H7 (cell line): ENCODE data around the gene PAFAH1B1. TPM values are rescaled to one million over a fixed set of nuclear protein-coding genes. Genes with fewer than 3 reads are reported as not detected.

Experiments
- DNase-seq: peaks from one replicate; pipeline ENCODE4 v3.0.0; 2012
- H3K27me3 ChIP-seq: 2 replicates; pipeline ENCODE4 v1.6.0; 2011; ENCODE audit warnings: mild to moderate bottlenecking, low read length; ENCODE audit not compliant: control insufficient read depth, insufficient read depth
- H3K36me3 ChIP-seq: replicated peaks from 2 replicates; pipeline ENCODE4 v1.5.1; 2011; ENCODE audit warnings: low read length; ENCODE audit not compliant: control insufficient read depth, insufficient read depth
- H3K4me3 ChIP-seq: 2 replicates; pipeline ENCODE4 v1.5.1; 2011; ENCODE audit warnings: low read depth, mild to moderate bottlenecking, control low read depth, low read length, moderate library complexity; ENCODE audit not compliant: insufficient read depth
- total RNA-seq: library from RNA; depleted of rRNA; stranded (reverse); fragments of >200 nt; shearing (Covaris generic); gene quantifications from 2 replicates; pipeline ENCODE4 v1.2.3, GENCODE V29; 2014

PAFAH1B1 gene
- total RNA-seq, 1 experiment from 2014 or later: 79.6 TPM

- no peak overlapping the region for H3K4me3 ChIP-seq
- H3K27me3 ChIP-seq: no peaks in the 10 kb centered on the region
- peaks cover 5% of the 10 kb centered on the region for H3K36me3 ChIP-seq
- peak; percentile 66 for DNase-seq
Observed at GRCh38 chr17:2704031-2704889, 110.8 kb downstream of the PAFAH1B1 start.

DNA sequence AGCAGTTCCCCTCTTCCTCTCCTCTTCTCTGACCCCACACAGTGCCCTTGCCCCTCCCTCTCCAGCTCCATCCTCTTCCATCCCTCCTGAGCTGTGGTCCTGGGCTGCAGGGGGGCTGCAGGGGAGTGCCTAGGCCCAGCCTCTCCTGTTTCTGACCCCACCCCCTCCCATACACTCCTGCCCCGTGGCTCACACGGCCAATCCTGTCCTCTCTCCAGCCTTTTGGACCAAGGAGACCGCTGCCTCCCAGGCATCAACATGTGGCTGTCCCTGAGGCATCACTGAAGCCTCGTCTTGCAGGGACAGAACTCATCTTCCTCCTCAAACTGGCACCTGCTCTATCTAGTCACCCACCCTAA lies 111.4 kb downstream of the PAFAH1B1 start:
- peak; percentile 85 for DNase-seq
- Histone ChIP-seq H3K36me3 (peaks cover 4% of the 10 kb centered on the region), H3K4me3 (no peak overlapping the region), H3K27me3 (no peaks in the 10 kb centered on the region)

- Histone ChIP-seq H3K36me3 (peaks cover 3% of the 10 kb centered on the region), H3K27me3 (no peaks in the 10 kb centered on the region), H3K4me3 (no peak overlapping the region)
- peak; percentile 47 for DNase-seq
Observed at GRCh38 chr17:2705263-2705662, 111.8 kb downstream of the PAFAH1B1 start.

DNA sequence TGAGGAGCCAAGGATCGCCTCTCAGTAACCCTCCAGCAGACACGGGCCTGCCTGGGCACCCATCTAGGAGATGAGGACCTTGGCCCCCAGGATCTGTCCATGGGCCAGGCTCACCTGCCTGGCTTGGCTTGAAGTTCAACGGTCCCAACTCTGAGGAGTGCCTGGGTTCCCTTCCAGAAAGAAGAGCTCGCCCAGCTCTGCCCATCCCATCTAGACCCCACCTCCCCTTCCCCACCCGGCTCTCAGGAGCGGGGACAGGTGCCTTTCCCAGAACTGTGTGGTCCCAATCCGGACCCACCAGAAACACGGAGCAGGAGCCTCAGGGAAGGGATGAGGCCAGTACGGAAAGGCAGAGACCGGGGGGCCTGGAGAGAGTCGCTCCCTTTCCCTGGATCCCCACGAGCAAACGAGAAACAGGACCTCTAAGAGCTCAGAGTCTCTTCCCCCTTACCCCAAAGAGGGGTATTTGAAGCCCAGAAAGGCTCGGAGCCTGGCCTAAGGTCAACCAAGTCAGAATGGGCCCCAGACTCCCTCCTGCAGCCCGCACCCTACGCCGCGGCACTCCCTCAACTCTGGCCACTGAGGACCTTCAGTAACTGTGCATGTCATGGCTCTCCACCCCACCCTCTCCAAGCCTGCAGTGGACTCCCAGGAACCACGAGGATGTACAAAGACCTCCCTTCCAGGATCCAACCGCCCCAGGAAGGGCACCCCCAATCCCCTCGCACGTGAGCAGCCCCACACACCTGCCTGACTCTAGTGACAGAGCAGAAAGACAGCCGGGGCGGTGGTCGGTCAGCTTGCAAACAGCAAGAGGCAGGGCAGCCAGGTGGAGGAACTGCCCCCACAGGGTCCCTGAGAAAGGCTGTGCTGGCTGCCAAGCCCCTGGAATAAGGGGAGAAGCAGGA lies 112.7 kb downstream of the PAFAH1B1 start:
- Histone ChIP-seq H3K36me3 (peaks cover 2% of the 10 kb centered on the region), H3K4me3 (no peak overlapping the region), H3K27me3 (peaks cover 3% of the 10 kb centered on the region; the same call in 1 of the 2 replicates)
- DNase-seq: peak; percentile 59

DNA sequence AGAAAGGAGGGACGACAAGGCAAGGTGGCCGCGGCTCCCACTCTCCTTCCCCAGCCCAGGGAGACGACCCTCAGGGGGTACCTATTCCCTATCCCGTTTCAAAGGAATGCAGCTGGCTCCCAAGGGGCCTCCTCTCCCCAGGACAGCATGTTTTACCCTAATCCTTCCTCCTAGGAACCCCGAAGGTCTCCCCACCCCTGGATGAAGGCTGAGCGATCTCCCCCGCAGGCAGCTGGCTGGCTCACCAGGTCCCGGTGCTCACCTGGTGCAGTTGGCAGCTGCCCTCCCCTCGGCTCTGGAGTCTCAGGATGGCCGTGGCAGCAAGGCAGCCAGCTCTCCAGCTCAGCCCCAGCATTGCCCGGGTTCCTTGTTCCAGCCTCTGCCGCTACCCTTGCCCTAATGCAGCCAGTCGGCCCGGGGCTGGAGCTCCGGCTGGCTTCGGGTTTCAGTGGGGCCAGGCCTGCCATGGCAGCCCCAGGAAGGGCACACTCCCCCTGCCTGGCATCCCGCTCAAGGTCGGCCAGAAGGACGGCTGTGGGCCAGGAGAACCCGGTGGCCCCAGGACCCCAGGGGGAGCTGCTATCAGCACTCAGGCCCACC lies 113.6 kb downstream of the PAFAH1B1 start:
- DNase-seq: peak; percentile 72
- H3K27me3 ChIP-seq: peaks cover 3% of the 10 kb centered on the region; the same call in 1 of the 2 replicates
- H3K4me3 ChIP-seq: no peak overlapping the region
- peaks cover 1% of the 10 kb centered on the region for H3K36me3 ChIP-seq

- peak; percentile 94 for DNase-seq
- Histone ChIP-seq H3K4me3 (no peak overlapping the region), H3K36me3 (no peaks in the 10 kb centered on the region; the same call in 1 of the 2 replicates), H3K27me3 (peaks cover 5% of the 10 kb centered on the region)
Observed at GRCh38 chr17:2707721-2708584, 114.5 kb downstream of the PAFAH1B1 start.

DNA sequence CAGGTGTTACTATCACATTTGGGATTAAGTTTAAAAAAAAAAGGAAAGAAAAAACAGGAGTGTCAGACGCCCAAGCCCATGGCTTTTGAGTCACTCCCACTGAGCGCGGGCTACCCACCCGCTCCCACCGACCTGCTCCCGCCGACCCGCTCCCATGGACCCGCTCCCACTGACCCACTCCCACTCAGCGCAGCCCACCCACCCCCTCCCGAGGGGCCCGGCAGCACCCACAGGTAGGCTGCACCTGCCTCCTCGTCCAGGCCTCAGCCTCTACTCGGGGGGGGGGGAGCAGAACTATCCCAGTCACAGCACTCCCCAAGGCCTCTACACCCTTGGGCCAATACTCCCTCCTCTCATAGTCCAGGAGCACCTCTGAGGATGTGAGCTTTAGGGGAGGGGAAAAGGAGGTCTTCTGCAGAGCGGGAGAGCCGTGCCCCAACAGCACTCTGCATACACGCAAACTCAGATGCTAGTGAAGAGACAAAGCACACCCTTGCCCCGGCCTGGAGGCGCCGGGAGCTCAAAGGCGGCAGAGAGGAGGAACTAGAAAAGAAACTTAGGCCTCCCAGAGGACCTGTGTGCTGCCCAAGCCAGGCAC lies 115.2 kb downstream of the PAFAH1B1 start:
- peaks cover 5% of the 10 kb centered on the region for H3K27me3 ChIP-seq
- no peak overlapping the region for H3K4me3 ChIP-seq
- no peaks in the 10 kb centered on the region; the same call in 1 of the 2 replicates for H3K36me3 ChIP-seq
- DNase-seq: peak; percentile 71

DNA sequence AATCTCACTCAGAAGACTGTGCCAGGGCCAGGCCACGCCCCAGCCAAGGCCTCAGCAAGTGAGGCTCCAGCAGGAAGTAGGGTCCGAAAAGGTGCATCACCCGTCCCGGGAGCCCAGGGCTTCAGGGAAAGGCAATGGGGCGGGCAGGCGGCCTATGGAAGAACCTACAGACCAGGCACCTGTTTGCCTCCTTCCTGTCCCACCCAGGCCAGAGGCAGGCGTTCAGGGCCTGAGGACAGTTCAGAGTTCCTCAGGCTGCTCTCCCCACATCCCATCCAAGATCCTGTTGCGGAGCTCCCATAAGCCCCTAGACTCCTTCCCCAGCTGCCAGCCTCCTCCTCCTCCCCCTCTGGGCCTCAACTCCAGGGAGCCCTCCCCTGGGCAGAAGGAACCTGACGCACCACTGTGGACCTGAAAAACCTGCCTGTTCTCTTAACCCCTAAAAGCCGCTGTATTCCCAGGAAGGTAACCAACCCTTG lies 115.8 kb downstream of the PAFAH1B1 start:
- H3K4me3 ChIP-seq: no peak overlapping the region
- peaks cover 5% of the 10 kb centered on the region for H3K27me3 ChIP-seq
- no peaks in the 10 kb centered on the region for H3K36me3 ChIP-seq
- no peak for DNase-seq

DNA sequence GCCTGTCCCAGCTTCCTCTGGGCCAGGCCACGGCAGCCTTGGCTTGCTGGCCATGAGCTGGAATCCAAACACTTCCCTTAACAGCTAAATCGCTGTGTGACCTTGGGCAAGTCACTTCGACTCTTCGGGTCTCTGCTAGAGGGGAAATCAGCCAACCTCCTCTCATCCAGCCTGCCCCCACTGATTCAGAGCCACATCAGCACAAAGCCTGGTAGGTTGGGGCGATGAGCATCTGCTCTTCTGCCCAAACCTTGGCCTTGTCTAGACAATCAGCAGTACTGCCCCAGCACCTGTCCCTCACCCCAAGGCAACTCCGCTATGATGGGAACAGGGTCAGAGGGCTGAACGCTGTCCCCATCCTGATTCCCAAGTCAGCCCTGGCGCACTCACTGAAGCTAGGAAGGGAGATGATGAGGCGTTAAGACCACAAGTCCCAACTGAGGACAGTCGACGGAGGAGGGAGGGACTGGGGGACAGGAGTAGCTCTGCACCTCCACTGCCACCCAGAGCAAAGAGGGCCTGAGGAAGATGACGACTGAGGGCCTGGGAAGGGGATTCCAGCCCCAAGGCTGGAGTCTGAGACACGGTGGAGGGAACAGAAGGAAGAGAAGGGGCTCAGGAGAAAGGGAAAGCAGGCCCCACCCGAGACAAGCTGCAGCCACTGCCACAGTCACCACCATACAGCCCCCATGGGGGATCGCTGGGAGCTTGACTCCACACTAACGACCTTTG lies 116.8 kb downstream of the PAFAH1B1 start:
- Histone ChIP-seq H3K4me3 (peak overlapping the region; percentile 71), H3K36me3 (no peaks in the 10 kb centered on the region), H3K27me3 (peaks cover 5% of the 10 kb centered on the region)
- no peak for DNase-seq

DNA sequence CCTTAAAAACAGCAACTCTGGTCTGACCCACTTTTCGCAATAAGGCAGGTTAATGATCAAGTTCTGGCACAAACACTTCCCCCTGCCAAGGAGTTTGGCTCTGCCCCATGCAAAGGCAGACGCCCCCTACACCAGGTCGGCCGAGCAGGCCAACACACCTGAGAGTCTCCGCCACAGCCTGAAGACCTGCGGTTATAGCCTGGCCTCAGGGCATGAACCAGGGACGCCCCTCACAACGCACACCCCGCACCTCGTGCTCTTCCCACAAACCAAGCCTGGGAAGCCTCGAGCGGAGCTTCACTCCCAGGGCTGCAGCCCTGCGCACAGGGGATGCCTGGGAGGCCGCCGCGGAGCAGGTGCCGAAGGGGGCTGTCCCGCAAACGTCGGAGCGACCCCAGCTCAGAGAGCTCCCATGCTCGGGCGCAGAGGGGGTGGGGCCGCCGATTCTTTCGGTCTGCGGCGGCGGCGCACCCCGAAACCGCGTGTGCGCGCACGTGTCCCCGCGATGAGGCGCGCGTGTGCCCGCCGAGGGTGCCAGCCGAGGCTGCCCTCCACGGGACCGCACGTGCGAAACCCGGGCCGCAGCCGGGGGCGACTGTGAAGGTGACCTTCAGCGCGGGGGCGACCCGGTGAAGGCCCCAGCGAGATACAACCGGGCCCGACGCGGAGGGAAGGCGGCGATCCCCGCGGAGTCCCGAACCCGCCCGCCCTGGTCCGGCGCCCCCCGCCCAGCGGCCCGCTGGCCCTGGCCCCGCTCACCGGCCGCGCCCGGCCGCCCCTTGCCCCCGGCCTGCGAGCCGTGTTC lies 117.6 kb downstream of the PAFAH1B1 start:
- peak; percentile 87 for DNase-seq

DNA sequence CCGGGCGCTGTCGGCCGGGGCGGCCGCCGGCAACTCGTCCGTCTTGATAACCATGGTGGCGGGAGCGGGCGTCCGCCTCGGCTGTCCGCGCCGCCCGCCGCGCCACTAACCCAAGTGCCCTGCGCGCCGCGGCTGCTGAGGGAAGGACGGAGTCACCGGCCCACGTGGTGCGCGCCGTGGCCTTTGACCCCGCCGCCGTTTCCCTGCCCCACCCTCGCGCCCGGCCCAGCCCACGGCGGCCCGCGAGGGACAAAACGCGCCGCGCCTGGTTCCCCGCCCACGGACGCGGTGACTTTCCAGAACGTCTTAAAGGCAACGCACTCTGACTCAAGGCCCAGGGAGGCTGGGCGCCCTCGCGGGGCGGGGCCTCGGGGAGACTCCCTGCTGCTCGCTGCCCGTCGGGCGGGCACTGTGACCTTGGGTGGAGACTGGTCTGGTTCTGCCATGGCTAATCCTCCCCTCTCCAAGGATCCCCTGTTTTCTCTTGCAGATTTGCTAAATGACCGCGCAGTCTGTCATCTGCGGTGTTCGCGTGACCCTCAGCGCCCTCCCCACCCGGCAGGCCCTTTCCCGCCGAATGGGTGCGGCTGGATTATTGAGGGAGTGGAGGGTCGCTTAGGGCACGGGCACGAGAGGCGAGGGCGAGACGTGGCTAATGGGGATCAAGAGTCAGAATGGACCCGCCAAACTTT lies 118.3 kb downstream of the PAFAH1B1 start, which contains the start of gene CLUH:
Gene CLUH (minus strand): TSS at position 157 of the 692 bp plus-strand sequence. CDS start 103 bp downstream, at position 54.
- DNase-seq: peak; percentile 94
- Histone ChIP-seq H3K4me3 (peak within 1 kb of the TSS; percentile 71), H3K36me3 (no peaks in the 10 kb centered on the region), H3K27me3 (peaks cover 5% of the 10 kb centered on the region)

More for the DNA sequence above, 117.6 kb downstream of the PAFAH1B1 start:
- peak overlapping the region; percentile 71 for H3K4me3 ChIP-seq
- H3K27me3 ChIP-seq: peaks cover 5% of the 10 kb centered on the region
- H3K36me3 ChIP-seq: no peaks in the 10 kb centered on the region
